ENCODE measurements around the gene ABCA4. TPM values are rescaled to one million over a fixed set of nuclear protein-coding genes. Genes with fewer than 3 reads are reported as not detected.

ABCA4 gene
- total and polyA plus RNA-seq, 2 of the 8 experiments (the other 6 are each of a cell fraction or from before 2014, with no cell fraction given), result 0.06 TPM; not detected in 1

DNA sequence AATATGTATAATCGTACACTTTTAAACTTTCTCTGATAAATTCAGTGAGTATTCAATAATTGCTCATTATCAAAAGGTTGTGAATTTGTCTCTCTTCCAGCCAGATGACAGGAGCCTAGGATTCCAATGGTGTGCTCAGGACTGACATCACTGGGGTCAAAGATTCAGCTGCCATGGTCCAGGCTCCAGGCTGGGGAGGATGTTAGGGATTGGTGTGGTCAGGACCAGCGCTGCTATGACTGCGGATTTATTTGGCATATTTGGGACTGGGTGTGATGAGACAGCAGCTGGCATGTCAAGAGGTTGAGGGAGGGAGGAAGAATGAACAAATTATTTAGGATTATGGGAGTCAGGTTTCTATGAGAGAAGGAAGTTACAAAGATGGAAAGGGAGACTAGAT lies 48.2 kb upstream of the ABCA4 start (continued):
- TF ChIP-seq SIN3A (conservative IDR thresholded peaks at IDR 0.05 in 1 of 2, IDR thresholded peaks at IDR 0.05 in 1 of 2; ENCODE audit: low read depth in 1 of 2, low read length in 2 of 2), result no peak
